ENCODE measurements around the gene CCDC40. TPM values are rescaled to one million over a fixed set of nuclear protein-coding genes. Genes with fewer than 3 reads are reported as not detected.

Gene CCDC40
- total RNA-seq, 1 donor from 2014 or later, result 7.7 TPM

DNA sequence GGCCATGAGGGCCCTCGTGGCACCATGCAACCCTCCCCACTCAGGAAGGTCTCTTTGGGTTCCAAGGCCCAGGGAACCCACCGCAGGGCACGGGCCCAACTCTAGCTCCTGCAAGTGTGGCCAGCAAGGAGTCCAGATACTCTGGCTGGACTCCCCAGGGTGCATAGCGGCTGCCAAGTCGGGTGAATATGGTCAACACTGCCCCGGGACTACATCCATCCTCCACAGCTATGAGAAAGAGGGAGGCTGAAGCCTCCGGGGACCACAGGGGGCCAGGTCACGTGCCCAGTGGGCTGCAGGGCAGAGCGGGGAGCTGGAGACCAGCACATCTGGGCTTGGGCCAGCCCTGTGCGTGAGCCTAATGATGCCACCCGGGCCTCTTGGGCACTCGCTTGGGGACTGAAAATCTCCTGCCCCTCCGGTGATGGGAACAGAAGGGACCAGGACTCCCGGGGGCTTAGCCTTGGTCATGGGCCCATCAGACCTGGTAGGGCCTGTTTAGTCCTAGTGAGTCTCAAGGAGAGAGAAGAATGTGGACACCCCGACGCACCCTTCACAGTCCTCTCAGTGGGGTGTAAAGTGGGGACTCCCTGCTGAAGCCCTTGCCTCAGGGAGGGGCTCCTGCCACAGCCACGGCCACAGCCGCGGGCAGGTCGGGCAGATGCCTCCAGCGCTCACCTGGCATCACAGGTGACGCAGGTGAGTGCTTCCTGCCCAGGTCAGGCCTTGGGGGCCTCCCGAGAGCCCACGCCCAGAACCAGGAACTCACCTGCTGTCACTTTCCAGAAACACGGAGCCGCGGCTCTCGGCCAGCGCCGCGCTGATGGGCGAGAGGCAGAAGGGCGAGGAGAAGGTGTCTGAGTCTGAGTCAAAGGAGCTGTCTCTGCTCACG, 26.8 kb upstream of the CCDC40 start:
- no peak for DNase-seq (ENCODE audit: low spot score)
- peaks cover 3% of the 10 kb centered on the region for H3K27me3 Mint-ChIP-seq (ENCODE audit: unreplicated experiment)
- TF ChIP-seq, protein P1, sequence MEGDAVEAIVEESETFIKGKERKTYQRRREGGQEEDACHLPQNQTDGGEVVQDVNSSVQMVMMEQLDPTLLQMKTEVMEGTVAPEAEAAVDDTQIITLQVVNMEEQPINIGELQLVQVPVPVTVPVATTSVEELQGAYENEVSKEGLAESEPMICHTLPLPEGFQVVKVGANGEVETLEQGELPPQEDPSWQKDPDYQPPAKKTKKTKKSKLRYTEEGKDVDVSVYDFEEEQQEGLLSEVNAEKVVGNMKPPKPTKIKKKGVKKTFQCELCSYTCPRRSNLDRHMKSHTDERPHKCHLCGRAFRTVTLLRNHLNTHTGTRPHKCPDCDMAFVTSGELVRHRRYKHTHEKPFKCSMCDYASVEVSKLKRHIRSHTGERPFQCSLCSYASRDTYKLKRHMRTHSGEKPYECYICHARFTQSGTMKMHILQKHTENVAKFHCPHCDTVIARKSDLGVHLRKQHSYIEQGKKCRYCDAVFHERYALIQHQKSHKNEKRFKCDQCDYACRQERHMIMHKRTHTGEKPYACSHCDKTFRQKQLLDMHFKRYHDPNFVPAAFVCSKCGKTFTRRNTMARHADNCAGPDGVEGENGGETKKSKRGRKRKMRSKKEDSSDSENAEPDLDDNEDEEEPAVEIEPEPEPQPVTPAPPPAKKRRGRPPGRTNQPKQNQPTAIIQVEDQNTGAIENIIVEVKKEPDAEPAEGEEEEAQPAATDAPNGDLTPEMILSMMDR (IDR thresholded peaks at IDR 0.05; ENCODE audit: unreplicated experiment), result no peak
- no peak overlapping the region for H3K4me3 Mint-ChIP-seq (ENCODE audit: unreplicated experiment)
- no peaks in the 10 kb centered on the region for H3K9me3 Mint-ChIP-seq (ENCODE audit: unreplicated experiment)
- no peak overlapping the region for H3K27ac Mint-ChIP-seq (ENCODE audit: unreplicated experiment)
- peaks cover 9% of the 10 kb centered on the region for H3K4me1 Mint-ChIP-seq (ENCODE audit: unreplicated experiment)
- H3K36me3 Mint-ChIP-seq (ENCODE audit: low read depth, unreplicated experiment), result peaks cover 4% of the 10 kb centered on the region

DNA sequence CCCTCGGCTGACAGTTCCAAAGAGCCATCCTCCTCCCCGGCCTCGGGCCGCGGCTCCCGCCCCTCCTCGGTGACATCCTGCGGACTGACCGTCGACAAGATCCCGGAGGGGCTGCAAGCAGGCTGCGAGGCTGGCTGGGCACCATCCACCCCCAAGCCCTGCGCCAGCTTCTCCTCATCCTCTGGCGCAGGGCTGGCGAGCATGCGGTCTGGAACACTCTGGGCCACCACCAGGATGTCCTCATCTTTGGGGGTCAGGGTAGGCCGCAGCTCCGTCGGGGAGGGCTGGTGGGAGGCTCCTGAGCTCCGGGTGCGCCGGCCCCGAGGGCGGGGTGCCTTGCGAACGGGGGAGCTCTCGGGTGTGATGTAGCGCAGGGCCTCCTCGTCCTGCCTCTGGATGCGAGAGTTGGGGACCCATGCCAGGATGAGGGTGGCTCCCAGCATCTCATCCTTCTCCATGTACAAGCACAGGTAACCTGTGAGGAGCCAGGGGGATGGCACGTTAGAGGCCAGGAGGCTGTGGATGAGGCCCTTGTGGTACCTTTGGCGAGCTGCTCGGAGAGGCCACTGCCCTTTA, 26.1 kb upstream of the CCDC40 start:
- TF ChIP-seq, protein P1 (IDR thresholded peaks at IDR 0.05; ENCODE audit: unreplicated experiment), result no peak
- no peak overlapping the region for H3K27ac Mint-ChIP-seq (ENCODE audit: unreplicated experiment)

DNA sequence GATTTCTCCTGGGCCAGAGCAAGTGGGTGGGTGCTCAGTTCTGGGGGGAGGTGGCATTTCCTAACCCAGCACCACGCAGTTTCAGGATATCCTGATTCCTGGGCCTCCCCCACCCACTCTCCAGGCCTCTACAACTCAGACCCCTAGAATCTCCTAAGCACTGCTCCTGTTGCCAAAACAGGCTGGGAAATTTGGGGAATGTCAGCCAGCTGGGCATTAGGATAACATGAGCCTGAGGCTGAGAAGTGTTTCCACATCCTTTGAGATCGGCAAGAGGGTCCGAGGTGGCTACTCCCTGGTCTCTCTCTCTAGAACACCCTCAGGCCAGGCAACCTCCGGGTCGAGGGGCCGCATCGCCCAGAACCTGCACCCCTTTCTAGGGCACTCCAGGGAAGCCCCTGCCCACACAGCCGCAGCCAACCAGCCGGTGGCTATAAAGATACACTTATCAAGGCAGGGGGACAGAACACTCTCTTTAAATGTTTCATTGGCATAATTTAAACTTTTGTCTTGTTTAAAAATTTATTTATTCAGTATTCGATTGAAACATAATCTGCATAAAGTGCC, 24.4 kb upstream of the CCDC40 start:
- Mint-ChIP-seq H3K4me1 (ENCODE audit: unreplicated experiment) (peaks cover 7% of the 10 kb centered on the region), H3K27me3 (ENCODE audit: unreplicated experiment) (peaks cover 3% of the 10 kb centered on the region), H3K27ac (ENCODE audit: unreplicated experiment) (no peak overlapping the region), H3K36me3 (ENCODE audit: low read depth, unreplicated experiment) (peaks cover 4% of the 10 kb centered on the region), H3K9me3 (ENCODE audit: unreplicated experiment) (no peaks in the 10 kb centered on the region), H3K4me3 (ENCODE audit: unreplicated experiment) (no peak overlapping the region)
- no peak for DNase-seq (ENCODE audit: low spot score)
- TF ChIP-seq, protein P1 (IDR thresholded peaks at IDR 0.05; ENCODE audit: unreplicated experiment), result no peak

More for the DNA sequence above, 26.1 kb upstream of the CCDC40 start:
- Mint-ChIP-seq H3K27me3 (ENCODE audit: unreplicated experiment) (peaks cover 3% of the 10 kb centered on the region), H3K9me3 (ENCODE audit: unreplicated experiment) (no peaks in the 10 kb centered on the region), H3K4me1 (ENCODE audit: unreplicated experiment) (peaks cover 9% of the 10 kb centered on the region), H3K36me3 (ENCODE audit: low read depth, unreplicated experiment) (peaks cover 4% of the 10 kb centered on the region), H3K4me3 (ENCODE audit: unreplicated experiment) (no peak overlapping the region)
- no peak for DNase-seq (ENCODE audit: low spot score)

DNA sequence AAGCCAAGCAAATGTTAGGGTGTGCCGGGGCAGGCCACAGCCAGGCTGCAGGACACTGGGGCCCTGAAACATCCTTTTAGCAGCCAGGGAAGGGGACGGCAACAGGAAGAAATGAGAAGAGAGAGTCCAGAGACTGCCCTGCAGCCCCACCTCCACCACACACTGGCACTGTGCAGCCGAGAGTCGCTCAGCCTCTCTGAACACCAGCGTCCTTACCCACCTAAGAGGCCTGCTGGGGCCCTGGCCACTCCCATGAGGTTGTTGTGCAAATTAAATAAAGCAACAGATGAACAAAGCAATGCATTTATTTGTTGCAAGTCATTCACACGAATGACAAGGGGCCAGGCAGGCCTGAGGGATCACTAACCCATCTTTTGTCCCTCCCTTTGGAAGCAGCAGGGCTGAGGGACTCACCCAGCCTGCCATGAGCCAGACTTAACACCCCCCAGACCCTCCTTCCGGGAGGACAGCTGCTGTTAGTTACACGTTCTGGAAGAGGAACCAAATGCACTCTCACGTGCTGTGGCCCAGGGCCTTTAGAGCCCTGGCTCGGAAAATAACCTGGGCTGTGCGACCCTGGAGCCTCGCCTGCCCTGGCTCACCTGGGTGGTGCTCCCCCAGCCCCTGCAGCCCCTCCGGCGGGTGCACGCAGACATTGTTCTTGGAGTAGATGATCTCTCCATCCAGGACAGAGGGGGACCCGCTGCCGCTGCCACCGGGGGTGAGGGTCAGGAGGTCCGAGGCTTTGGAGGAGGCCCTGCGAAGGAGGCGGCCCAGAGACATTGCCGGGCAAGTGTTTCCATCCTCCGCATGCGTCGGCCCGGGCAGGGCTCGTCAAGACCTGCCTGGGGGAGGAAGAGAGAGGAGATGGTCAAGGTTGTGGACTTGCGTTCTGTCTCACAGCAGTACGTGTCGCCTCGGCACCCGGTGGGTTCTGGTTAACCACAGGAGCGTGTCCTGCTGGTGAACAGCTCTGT, 23.4 kb upstream of the CCDC40 start:
- DNase-seq (ENCODE audit: low spot score), result no peak
- Mint-ChIP-seq H3K4me3 (ENCODE audit: unreplicated experiment) (peak overlapping the region; percentile 47), H3K27ac (ENCODE audit: unreplicated experiment) (no peak overlapping the region), H3K27me3 (ENCODE audit: unreplicated experiment) (peaks cover 6% of the 10 kb centered on the region), H3K36me3 (ENCODE audit: low read depth, unreplicated experiment) (peaks cover 7% of the 10 kb centered on the region), H3K9me3 (ENCODE audit: unreplicated experiment) (no peaks in the 10 kb centered on the region), H3K4me1 (ENCODE audit: unreplicated experiment) (peaks cover 7% of the 10 kb centered on the region)
- TF ChIP-seq, protein P1 (IDR thresholded peaks at IDR 0.05; ENCODE audit: unreplicated experiment), result no peak
